MM.1S (cell line): ENCODE data around the gene ST8SIA2.

Experiments
- CTCF ChIP-seq: fragments of 300-600 bp; sonication (generic); IDR thresholded peaks from 2 replicates; pipeline ENCODE4 v1.5.1; 2016; ENCODE audit warnings: antibody characterized with exemption, low read length, mixed read lengths
- EZH2 ChIP-seq: fragments of 300-600 bp; sonication (generic); optimal IDR thresholded peaks from 2 replicates; pipeline ENCODE3; 2017; ENCODE audit warnings: low read depth, mild to moderate bottlenecking, antibody characterized with exemption, low read length, mixed read lengths
- EZH2phosphoT487 ChIP-seq: fragments of 300-600 bp; sonication (generic); IDR thresholded peaks from 2 replicates; pipeline ENCODE4 v1.6.1; 2018; ENCODE audit warnings: antibody characterized with exemption, low read length

DNA sequence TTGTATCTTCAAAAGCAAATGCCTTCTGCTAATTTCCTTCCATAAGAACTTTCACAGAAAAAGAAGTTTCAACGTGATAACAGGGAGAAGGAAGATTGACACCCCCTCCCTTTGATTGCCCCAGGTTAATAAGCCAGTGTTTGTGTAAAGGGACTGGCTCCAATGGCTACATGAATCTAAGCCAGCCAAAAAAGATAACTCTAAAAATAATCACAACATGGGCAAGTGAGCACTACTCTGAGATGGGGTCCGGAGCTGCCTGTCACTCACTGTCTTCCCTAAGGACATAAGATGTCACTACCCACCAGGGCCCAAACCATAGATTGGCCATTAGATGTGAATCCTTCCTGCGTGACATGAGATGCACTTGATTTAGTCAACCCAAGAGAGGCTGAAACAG lies 17.6 kb upstream of the ST8SIA2 start:
- TF ChIP-seq CTCF, result no peak
- no peak for TF ChIP-seq EZH2
- TF ChIP-seq EZH2phosphoT487, result no peak
